Osteocyte (in vitro differentiated cells): ENCODE results near the gene DENND2A. TPM values are rescaled to one million over a fixed set of nuclear protein-coding genes. Genes with fewer than 3 reads are reported as not detected.

ENCODE experiments used
- DNase-seq: peaks from one replicate; pipeline ENCODE4 v3.0.0; 2021; ENCODE audit warnings: mixed read lengths; ENCODE audit not compliant: unreplicated experiment; ENCODE audit errors: extremely low spot score
- H3K27ac Mint-ChIP-seq: one replicate; pipeline ENCODE4 v1.8.0; 2021; ENCODE audit warnings: mild to moderate bottlenecking, mixed read lengths; ENCODE audit not compliant: unreplicated experiment
- H3K27me3 Mint-ChIP-seq: one replicate; pipeline ENCODE4 v1.8.0; 2021; ENCODE audit warnings: mixed read lengths; ENCODE audit not compliant: unreplicated experiment
- H3K36me3 Mint-ChIP-seq: one replicate; pipeline ENCODE4 v1.8.0; 2021; ENCODE audit warnings: mixed read lengths; ENCODE audit not compliant: unreplicated experiment
- H3K4me1 Mint-ChIP-seq: one replicate; pipeline ENCODE4 v1.8.0; 2021; ENCODE audit warnings: mixed read lengths; ENCODE audit not compliant: unreplicated experiment
- H3K4me3 Mint-ChIP-seq: one replicate; pipeline ENCODE4 v1.8.0; 2021; ENCODE audit warnings: mild to moderate bottlenecking, moderate library complexity, mixed read lengths; ENCODE audit not compliant: unreplicated experiment
- H3K9me3 Mint-ChIP-seq: one replicate; pipeline ENCODE4 v1.8.0; 2021; ENCODE audit warnings: mixed read lengths; ENCODE audit not compliant: unreplicated experiment
- long read RNA-seq: library from polyadenylated mRNA; unstranded; transcript quantifications from one replicate; pipeline ENCODE4 v2.0.0, GENCODE V29; 2021
- total RNA-seq: library from RNA; stranded (reverse); gene quantifications from 2 replicates; pipeline ENCODE4 v1.2.1, GENCODE V29; 2021
- TF ChIP-seq, protein P1 (sequence below): fragments of 200-600 bp; sonication (generic); IDR thresholded peaks from 2 replicates; pipeline ENCODE4 v1.5.0; 2021; ENCODE audit warnings: antibody characterized with exemption, mild to moderate bottlenecking, moderate library complexity

Gene DENND2A, protein sequence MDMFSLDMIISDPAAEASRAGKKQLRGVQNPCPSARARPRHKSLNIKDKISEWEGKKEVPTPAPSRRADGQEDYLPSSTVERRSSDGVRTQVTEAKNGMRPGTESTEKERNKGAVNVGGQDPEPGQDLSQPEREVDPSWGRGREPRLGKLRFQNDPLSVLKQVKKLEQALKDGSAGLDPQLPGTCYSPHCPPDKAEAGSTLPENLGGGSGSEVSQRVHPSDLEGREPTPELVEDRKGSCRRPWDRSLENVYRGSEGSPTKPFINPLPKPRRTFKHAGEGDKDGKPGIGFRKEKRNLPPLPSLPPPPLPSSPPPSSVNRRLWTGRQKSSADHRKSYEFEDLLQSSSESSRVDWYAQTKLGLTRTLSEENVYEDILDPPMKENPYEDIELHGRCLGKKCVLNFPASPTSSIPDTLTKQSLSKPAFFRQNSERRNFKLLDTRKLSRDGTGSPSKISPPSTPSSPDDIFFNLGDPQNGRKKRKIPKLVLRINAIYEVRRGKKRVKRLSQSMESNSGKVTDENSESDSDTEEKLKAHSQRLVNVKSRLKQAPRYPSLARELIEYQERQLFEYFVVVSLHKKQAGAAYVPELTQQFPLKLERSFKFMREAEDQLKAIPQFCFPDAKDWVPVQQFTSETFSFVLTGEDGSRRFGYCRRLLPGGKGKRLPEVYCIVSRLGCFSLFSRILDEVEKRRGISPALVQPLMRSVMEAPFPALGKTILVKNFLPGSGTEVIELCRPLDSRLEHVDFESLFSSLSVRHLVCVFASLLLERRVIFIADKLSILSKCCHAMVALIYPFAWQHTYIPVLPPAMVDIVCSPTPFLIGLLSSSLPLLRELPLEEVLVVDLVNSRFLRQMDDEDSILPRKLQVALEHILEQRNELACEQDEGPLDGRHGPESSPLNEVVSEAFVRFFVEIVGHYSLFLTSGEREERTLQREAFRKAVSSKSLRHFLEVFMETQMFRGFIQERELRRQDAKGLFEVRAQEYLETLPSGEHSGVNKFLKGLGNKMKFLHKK
- total RNA-seq, result 53.3 and 56.6 TPM in 2 replicates
- long read RNA-seq, transcript DENND2A-210 (18 exons, 3,452 nt), result major isoform, 7 of 30 reads
- long read RNA-seq, partial matches to known transcripts, result 14 of 30 reads
- long read RNA-seq, other reads (novel, unspliced or antisense), result 9 of 30 reads

DNA sequence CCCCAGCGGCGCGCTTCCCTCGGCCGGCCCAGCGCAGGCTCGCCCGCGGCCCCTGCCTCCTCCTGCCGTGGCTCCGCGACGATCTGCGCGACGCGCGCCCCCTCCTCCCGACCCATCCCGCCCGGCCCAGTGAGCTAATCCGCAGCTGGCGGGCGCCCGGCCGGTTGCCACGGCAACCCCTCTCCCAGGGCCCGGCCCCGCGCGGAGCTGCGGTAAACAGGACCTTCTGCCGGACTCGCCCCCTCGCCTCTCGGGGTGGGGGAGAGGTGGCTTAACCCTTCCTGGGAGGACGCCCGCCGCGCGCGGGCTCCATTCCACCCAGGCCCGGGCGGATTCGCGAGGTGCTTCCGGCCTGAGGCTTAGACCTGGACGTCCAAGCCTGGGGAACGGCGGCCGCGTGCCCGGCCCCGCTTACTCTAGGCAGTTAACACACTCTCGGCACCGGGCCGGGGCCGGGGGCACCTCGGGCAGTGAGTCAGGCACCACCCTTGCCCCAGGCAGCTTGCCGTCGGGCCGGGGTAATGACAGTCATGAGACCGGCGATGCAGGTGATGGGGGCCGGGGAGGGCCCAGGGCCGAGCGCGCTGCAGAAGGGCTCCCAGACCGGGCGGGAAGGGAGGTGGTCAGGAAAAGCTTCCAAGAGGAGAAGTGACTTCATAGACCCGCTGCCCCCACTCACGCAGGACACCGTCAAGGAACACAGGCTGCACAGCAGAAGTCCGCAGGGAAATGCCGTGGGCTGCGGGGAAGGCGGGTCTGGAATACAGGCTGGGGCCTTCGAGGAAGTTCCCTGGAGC, at the start of gene DENND2A:
Gene DENND2A, minus strand, starts transcription at position 87 of the 797 bp plus-strand sequence. CDS start 38,416 bp downstream, outside the sequence.
- H3K4me3 Mint-ChIP-seq, result peak within 1 kb of the TSS; percentile 98
- peak; percentile 92 for DNase-seq
- no peaks in the 10 kb centered on the region for H3K27me3 Mint-ChIP-seq
- H3K36me3 Mint-ChIP-seq, result peaks cover 7% of the 10 kb centered on the region
- TF ChIP-seq, protein P1, sequence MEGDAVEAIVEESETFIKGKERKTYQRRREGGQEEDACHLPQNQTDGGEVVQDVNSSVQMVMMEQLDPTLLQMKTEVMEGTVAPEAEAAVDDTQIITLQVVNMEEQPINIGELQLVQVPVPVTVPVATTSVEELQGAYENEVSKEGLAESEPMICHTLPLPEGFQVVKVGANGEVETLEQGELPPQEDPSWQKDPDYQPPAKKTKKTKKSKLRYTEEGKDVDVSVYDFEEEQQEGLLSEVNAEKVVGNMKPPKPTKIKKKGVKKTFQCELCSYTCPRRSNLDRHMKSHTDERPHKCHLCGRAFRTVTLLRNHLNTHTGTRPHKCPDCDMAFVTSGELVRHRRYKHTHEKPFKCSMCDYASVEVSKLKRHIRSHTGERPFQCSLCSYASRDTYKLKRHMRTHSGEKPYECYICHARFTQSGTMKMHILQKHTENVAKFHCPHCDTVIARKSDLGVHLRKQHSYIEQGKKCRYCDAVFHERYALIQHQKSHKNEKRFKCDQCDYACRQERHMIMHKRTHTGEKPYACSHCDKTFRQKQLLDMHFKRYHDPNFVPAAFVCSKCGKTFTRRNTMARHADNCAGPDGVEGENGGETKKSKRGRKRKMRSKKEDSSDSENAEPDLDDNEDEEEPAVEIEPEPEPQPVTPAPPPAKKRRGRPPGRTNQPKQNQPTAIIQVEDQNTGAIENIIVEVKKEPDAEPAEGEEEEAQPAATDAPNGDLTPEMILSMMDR, result no peak
- no peaks in the 10 kb centered on the region for H3K9me3 Mint-ChIP-seq
- peak within 1 kb of the TSS; percentile 97 for H3K27ac Mint-ChIP-seq
- H3K4me1 Mint-ChIP-seq, result peaks cover 46% of the 10 kb centered on the region

DNA sequence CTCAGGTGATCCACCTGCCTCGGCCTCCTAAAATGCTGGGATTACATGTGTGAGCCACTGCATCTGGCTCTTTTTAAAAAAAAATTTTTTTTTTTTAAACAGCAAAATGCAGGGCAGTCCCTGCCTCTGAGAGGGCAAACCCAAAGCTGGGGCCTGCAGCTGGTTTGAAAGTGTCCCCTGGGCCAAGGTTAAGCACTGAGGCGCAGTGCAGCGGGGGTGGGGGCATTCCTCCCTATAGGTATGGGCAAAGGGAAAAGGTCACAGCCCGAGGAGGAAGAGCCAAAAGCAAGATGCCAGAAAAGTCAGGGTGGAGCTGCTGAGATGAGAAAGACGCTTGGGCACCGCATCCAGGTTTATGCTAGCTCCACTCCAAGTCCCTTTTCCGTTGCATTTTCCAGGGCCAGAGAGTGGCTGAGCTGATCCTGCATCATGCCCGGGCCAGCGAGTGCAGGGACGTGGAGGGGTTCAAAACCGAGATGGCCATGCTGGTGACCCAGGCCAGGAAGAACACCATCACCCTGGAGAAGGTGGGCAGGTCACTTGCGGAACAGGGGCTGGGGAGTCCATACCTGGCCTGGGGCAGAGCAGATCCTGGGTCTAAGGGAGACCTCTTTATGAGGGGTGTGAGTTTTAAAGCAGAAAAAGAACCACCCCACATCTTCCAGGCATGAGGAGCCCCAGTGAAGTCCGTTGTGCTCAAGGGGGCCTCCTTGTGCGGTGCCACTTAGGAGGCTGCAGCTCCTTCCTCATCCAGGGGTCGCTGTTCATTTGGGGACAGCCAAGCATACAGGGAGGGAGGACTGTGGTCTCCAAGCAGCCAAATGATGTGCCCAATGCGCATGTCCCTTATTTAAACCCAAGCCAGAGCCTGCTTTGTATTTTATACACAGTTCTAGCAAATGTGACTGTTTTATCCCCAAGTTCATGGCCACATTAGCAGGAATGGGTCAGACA, 48.9 kb upstream of the DENND2A start:
- no peak overlapping the region for H3K4me3 Mint-ChIP-seq
- peaks cover 22% of the 10 kb centered on the region for H3K36me3 Mint-ChIP-seq
- no peak overlapping the region for H3K27ac Mint-ChIP-seq
- DNase-seq, result peak; percentile 75
- no peaks in the 10 kb centered on the region for H3K27me3 Mint-ChIP-seq
- no peaks in the 10 kb centered on the region for H3K4me1 Mint-ChIP-seq
- no peaks in the 10 kb centered on the region for H3K9me3 Mint-ChIP-seq
- TF ChIP-seq, protein P1, result no peak

DNA sequence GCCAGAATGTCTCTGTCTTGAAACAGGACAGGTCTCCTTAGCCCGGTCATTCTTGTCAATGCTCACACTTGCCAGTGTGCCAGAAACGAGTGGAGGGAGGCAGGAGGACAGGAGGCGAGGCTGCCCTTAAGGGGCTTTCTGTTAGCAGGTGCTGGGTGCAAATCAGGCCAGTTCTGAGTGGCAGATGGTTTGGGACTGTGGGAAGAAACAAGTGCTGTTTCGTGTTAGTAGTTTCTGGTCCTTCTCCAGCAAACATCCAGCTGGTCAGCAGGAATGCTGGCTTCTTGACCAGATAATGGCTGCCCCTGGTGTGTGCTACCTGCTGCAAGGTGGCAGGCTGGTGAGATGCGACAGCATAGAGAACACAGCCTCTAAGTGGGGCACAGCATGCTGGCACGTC, 47.7 kb upstream of the DENND2A start:
- Mint-ChIP-seq H3K27ac (no peak overlapping the region), H3K4me3 (no peak overlapping the region), H3K9me3 (no peaks in the 10 kb centered on the region), H3K36me3 (peaks cover 29% of the 10 kb centered on the region), H3K4me1 (peaks cover 5% of the 10 kb centered on the region), H3K27me3 (no peaks in the 10 kb centered on the region)
- TF ChIP-seq, protein P1, result no peak
- peak; percentile 57 for DNase-seq

DNA sequence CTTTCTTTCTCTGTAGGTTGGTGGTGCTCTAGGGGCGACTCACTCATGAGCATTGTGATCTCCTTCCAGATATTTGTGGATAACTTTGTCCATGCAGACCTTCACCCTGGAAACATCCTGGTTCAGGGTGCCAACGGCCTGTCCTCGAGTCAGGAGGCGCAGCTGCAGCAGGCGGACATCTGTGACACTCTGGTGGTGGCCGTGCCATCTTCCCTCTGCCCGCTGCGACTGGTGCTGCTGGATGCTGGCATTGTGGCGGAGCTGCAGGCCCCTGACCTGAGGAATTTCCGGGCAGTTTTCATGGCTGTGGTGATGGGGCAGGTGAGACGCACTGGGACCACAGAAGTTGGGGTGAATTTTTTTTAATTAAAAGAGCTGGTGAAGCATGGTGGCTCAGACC, 46.3 kb upstream of the DENND2A start:
- Mint-ChIP-seq H3K9me3 (no peaks in the 10 kb centered on the region), H3K4me3 (no peak overlapping the region), H3K4me1 (peaks cover 5% of the 10 kb centered on the region), H3K36me3 (peaks cover 26% of the 10 kb centered on the region), H3K27me3 (no peaks in the 10 kb centered on the region), H3K27ac (no peak overlapping the region)
- TF ChIP-seq, protein P1, result no peak
- peak; percentile 63 for DNase-seq
